ENCODE measurements around the gene GLCE.
"Not testable (repeated sequence)": the region's sequence is repeated elsewhere in the genome, so short reads cannot be mapped to it uniquely, and the experiment has no call there.

GLCE gene

GRCh38 chr15:69296606-69297005 lies 136.2 kb downstream of the GLCE start:
- TF ChIP-seq, protein P1, sequence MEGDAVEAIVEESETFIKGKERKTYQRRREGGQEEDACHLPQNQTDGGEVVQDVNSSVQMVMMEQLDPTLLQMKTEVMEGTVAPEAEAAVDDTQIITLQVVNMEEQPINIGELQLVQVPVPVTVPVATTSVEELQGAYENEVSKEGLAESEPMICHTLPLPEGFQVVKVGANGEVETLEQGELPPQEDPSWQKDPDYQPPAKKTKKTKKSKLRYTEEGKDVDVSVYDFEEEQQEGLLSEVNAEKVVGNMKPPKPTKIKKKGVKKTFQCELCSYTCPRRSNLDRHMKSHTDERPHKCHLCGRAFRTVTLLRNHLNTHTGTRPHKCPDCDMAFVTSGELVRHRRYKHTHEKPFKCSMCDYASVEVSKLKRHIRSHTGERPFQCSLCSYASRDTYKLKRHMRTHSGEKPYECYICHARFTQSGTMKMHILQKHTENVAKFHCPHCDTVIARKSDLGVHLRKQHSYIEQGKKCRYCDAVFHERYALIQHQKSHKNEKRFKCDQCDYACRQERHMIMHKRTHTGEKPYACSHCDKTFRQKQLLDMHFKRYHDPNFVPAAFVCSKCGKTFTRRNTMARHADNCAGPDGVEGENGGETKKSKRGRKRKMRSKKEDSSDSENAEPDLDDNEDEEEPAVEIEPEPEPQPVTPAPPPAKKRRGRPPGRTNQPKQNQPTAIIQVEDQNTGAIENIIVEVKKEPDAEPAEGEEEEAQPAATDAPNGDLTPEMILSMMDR (IDR thresholded peaks at IDR 0.05; ENCODE audit: low read depth, low read length, missing control alignments), result no peak
- no peak for DNase-seq (ENCODE audit: low read depth)
- no peak overlapping the region for H3K4me3 ChIP-seq (ENCODE audit: low read depth, low read length)

GRCh38 chr15:69297642-69298353 lies 137.4 kb downstream of the GLCE start:
- TF ChIP-seq, protein P1 (IDR thresholded peaks at IDR 0.05; ENCODE audit: low read depth, low read length, missing control alignments), result no peak
- no peak for DNase-seq (ENCODE audit: low read depth)
- H3K4me3 ChIP-seq (ENCODE audit: low read depth, low read length), result no peak overlapping the region

DNA sequence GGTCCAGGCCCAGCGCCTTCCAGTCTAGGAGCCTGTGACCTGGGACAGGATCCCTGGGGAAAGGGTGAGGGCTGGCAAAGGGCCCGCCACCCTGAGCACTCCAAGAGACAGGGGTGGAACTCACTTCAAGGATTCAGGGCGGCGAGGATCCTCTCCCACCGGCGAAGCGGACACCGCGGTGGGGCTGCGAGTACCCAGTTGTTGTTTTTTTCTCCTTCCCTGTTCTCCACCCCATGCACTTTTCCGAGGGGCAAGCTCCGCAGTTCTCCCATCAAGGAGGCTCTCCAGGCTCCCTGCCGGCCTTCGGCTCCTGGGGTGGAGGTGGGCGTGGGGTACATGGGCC lies 137.9 kb downstream of the GLCE start:
- H3K4me3 ChIP-seq (ENCODE audit: low read depth, low read length), result no peak overlapping the region
- no peak for DNase-seq (ENCODE audit: low read depth)
- TF ChIP-seq, protein P1 (IDR thresholded peaks at IDR 0.05; ENCODE audit: low read depth, low read length, missing control alignments), result no peak

DNA sequence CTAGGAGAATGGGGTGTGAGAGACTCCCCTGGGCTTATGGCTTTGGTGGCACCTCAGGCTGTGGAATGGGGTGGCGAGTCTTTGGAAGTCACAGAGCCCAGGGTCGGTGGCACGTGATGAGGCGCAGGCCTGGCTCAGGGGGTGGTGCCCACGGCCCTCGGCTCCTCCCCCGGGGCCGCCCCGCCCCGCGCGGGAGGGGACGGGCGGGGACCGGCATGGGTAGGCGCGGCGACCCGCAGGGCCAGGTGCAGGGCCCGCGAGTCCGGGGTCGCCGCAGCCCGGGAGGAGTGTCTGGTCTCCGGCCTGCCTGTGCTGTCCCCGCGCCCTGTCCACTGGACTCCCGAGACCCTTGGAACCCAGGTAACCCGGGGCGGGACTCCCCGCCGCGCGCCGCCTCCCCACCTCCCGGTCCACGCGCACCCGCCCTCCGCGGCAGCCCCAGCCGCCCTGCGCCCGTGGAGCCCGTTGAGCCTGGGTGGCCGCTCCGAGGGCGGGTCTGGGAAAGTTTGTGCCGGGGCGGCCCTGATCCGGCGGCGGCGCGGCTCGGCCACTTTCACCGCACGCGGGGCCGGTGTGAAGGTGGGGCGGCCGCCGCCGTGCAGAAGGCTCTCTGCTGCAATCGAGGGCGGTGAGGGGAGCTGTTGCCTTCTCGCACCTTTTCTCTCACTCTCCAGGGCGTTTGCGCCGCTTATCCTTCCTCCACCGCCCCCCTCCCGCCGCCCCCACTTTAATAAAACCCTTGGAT lies 138.4 kb downstream of the GLCE start, which contains the start of gene PAQR5:
TSS of gene PAQR5 (plus strand) at position 216 of the 745 bp plus-strand sequence. CDS start 61,169 bp downstream, outside the sequence.
- TF ChIP-seq, protein P1 (IDR thresholded peaks at IDR 0.05; ENCODE audit: low read depth, low read length, missing control alignments), result no peak
- DNase-seq (ENCODE audit: low read depth), result no peak
- no peak within 1 kb of the TSS for H3K4me3 ChIP-seq (ENCODE audit: low read depth, low read length)

- H3K4me3 ChIP-seq (ENCODE audit: low read depth, low read length), result no peak overlapping the region
- no peak for DNase-seq (ENCODE audit: low read depth)
- TF ChIP-seq, protein P1 (IDR thresholded peaks at IDR 0.05; ENCODE audit: low read depth, low read length, missing control alignments), result no peak
These were observed 139.0 kb downstream of the GLCE start for GRCh38 chr15:69299451-69299886.

DNA sequence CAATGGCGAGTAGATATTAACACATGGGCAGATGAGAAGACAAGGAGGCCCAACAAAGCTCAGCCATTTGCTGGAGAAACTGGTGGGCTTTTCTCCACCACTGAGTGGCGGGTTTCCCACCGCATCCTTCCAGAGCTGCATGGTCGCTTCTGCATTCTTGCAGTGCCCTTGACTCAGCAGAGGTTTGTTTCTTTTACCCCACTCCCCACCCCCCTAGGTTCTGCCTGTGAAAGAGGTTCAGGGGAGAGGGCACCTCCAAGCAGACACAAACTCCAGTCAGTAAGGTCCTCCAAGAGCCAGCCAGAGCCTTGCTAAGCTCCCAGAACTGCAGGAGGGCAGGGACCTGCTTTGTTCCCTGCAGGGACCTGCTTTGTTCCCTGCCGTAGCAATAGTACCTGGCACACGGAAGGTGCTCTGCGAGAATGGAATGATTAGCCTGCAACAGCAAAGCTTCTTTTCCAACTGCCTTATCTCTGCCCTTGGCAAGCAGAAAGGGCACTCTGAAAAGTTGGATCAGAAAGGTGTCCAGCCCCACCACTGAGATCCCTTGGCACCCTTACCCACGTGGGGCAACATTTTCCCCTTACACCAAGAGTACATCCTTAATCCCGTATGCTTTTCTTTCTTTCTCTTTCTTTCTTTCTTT lies 139.6 kb downstream of the GLCE start:
- TF ChIP-seq, protein P1 (IDR thresholded peaks at IDR 0.05; ENCODE audit: low read depth, low read length, missing control alignments), result no peak
- H3K4me3 ChIP-seq (ENCODE audit: low read depth, low read length), result no peak overlapping the region
- DNase-seq (ENCODE audit: low read depth), result no peak

DNA sequence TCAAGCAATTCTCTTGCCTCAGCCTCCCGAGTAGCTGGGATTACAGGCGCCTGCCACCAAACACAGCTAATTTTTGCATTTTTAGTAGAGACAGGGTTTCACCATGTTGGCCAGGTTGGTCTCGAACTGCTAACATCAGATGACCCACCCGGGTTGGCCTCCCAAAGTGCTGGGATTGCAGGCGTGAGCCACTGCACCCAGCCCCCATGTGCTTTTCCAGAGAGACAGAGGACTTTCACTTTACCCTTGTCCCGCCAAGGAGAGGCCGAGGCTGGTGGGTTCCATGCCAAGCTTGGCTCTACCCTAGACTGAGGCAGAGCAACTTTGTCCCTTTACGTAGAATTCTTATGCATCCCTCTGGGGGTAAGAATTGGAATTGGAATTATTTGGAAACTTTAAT lies 140.7 kb downstream of the GLCE start:
- DNase-seq (ENCODE audit: low read depth); H3K4me3 ChIP-seq (ENCODE audit: low read depth, low read length): not testable (repeated sequence)

GRCh38 chr15:69302087-69302486 lies 141.7 kb downstream of the GLCE start:
- DNase-seq (ENCODE audit: low read depth); H3K4me3 ChIP-seq (ENCODE audit: low read depth, low read length): not testable (repeated sequence)

Measured in GM12864 (cell line).